Muscle layer of colon (tissue), 2 donors: ENCODE results near the gene CMTM5.
A peak's percentile ranks its signal among the peaks of the same experiment; 100 is the strongest.

Experiments used
- H3K27ac ChIP-seq: one replicate; pipeline ENCODE4 v1.7.0; 2013; ENCODE audit warnings: low read depth, mild to moderate bottlenecking, low read length, moderate library complexity
- H3K27me3 ChIP-seq, 2 donors: one replicate each; pipeline ENCODE4 v1.7.0; 2013; ENCODE audit warnings: low read length in 2 of 2, mild to moderate bottlenecking in 2 of 2; ENCODE audit not compliant: insufficient read depth in 2 of 2, control insufficient read depth in 1 of 2
- H3K36me3 ChIP-seq: one replicate; pipeline ENCODE4 v1.7.0; 2013; ENCODE audit warnings: mild to moderate bottlenecking, low read length; ENCODE audit not compliant: insufficient read depth
- H3K4me1 ChIP-seq: one replicate; pipeline ENCODE4 v1.7.0; 2013; ENCODE audit warnings: mild to moderate bottlenecking, low read length; ENCODE audit not compliant: insufficient read depth
- H3K4me3 ChIP-seq, 2 donors: one replicate each; pipeline ENCODE4 v1.7.0; 2013; ENCODE audit warnings: low read length in 2 of 2, low read depth in 1 of 2, mild to moderate bottlenecking in 1 of 2, moderate library complexity in 1 of 2
- H3K9ac ChIP-seq: one replicate; pipeline ENCODE4 v1.7.0; 2013; ENCODE audit warnings: low read length
- H3K9me3 ChIP-seq: one replicate; pipeline ENCODE4 v1.7.0; 2013; ENCODE audit warnings: mild to moderate bottlenecking, low read length
- donor health status: abdominal sarcoma.
- donor health status: Adenocarcinoma of cecum.

The CMTM5 gene

GRCh38 chr14:23370221-23370620, 6.6 kb upstream of the CMTM5 start:
- Histone ChIP-seq H3K9me3 (no peaks in the 10 kb centered on the region), H3K9ac (no peak overlapping the region), H3K36me3 (no peaks in the 10 kb centered on the region), H3K4me3 (no peak overlapping the region), H3K27me3 (peaks cover 0 to 4% of the 10 kb centered on the region in 2 donors), H3K4me1 (peaks cover 6% of the 10 kb centered on the region), H3K27ac (no peak overlapping the region)

GRCh38 chr14:23371865-23372264, 5.0 kb upstream of the CMTM5 start:
- no peak overlapping the region for H3K27ac ChIP-seq
- H3K27me3 ChIP-seq: no peaks in the 10 kb centered on the region
- no peaks in the 10 kb centered on the region for H3K9me3 ChIP-seq
- H3K9ac ChIP-seq: no peak overlapping the region
- H3K36me3 ChIP-seq: no peaks in the 10 kb centered on the region
- peaks cover 3% of the 10 kb centered on the region for H3K4me1 ChIP-seq
- no peak overlapping the region for H3K4me3 ChIP-seq

- H3K36me3 ChIP-seq: no peaks in the 10 kb centered on the region
- H3K4me1 ChIP-seq: no peaks in the 10 kb centered on the region
- no peak within 1 kb of the TSS for H3K9ac ChIP-seq
- no peaks in the 10 kb centered on the region for H3K27me3 ChIP-seq
- no peaks in the 10 kb centered on the region for H3K9me3 ChIP-seq
- no peak within 1 kb of the TSS for H3K27ac ChIP-seq
- H3K4me3 ChIP-seq: no peak within 1 kb of the TSS
These were observed 4.3 kb upstream of the CMTM5 start, which contains the start of gene IL25 for GRCh38 chr14:23372509-23372908. Gene IL25 (plus strand): TSS chr14:23372809.

- H3K4me1 ChIP-seq: no peaks in the 10 kb centered on the region
- H3K36me3 ChIP-seq: no peaks in the 10 kb centered on the region
- H3K9ac ChIP-seq: no peak overlapping the region
- no peak overlapping the region for H3K27ac ChIP-seq
- no peaks in the 10 kb centered on the region for H3K27me3 ChIP-seq
- H3K9me3 ChIP-seq: no peaks in the 10 kb centered on the region
- H3K4me3 ChIP-seq: no peak overlapping the region
These were observed 3.8 kb upstream of the CMTM5 start for GRCh38 chr14:23373041-23373440.

- Histone ChIP-seq H3K27ac (no peak overlapping the region), H3K9ac (no peak overlapping the region), H3K36me3 (no peaks in the 10 kb centered on the region), H3K4me1 (no peaks in the 10 kb centered on the region), H3K9me3 (no peaks in the 10 kb centered on the region), H3K27me3 (no peaks in the 10 kb centered on the region), H3K4me3 (no peak overlapping the region)
These were observed 1.2 kb upstream of the CMTM5 start for GRCh38 chr14:23375527-23376251.

GRCh38 chr14:23377198-23377550, 328 bp downstream of the CMTM5 start:
- Histone ChIP-seq H3K27ac (no peak overlapping the region), H3K27me3 (no peaks in the 10 kb centered on the region), H3K4me1 (no peaks in the 10 kb centered on the region), H3K36me3 (no peaks in the 10 kb centered on the region), H3K4me3 (peak overlapping the region in 1 of 2 donors; percentile 35), H3K9ac (no peak overlapping the region), H3K9me3 (no peaks in the 10 kb centered on the region)

GRCh38 chr14:23377573-23378563, 1.0 kb downstream of the CMTM5 start:
- Histone ChIP-seq H3K4me3 (no peak overlapping the region), H3K27me3 (no peaks in the 10 kb centered on the region), H3K36me3 (no peaks in the 10 kb centered on the region), H3K27ac (no peak overlapping the region), H3K9ac (no peak overlapping the region), H3K9me3 (no peaks in the 10 kb centered on the region), H3K4me1 (no peaks in the 10 kb centered on the region)

GRCh38 chr14:23378612-23379220, 1.9 kb downstream of the CMTM5 start:
- no peaks in the 10 kb centered on the region for H3K36me3 ChIP-seq
- H3K4me3 ChIP-seq: no peak overlapping the region
- H3K4me1 ChIP-seq: no peaks in the 10 kb centered on the region
- H3K27ac ChIP-seq: no peak overlapping the region
- H3K27me3 ChIP-seq: no peaks in the 10 kb centered on the region
- H3K9ac ChIP-seq: no peak overlapping the region
- no peaks in the 10 kb centered on the region for H3K9me3 ChIP-seq

GRCh38 chr14:23379366-23380196, 2.7 kb downstream of the CMTM5 start:
- H3K27me3 ChIP-seq: no peaks in the 10 kb centered on the region
- H3K9ac ChIP-seq: no peak overlapping the region
- H3K36me3 ChIP-seq: no peaks in the 10 kb centered on the region
- H3K4me1 ChIP-seq: no peaks in the 10 kb centered on the region
- no peaks in the 10 kb centered on the region for H3K9me3 ChIP-seq
- no peak overlapping the region for H3K27ac ChIP-seq
- H3K4me3 ChIP-seq: no peak overlapping the region

GRCh38 chr14:23380197-23380914, 3.5 kb downstream of the CMTM5 start:
- no peaks in the 10 kb centered on the region for H3K36me3 ChIP-seq
- no peaks in the 10 kb centered on the region for H3K9me3 ChIP-seq
- H3K27ac ChIP-seq: no peak overlapping the region
- no peaks in the 10 kb centered on the region for H3K4me1 ChIP-seq
- no peak overlapping the region for H3K9ac ChIP-seq
- H3K4me3 ChIP-seq: no peak overlapping the region
- no peaks in the 10 kb centered on the region for H3K27me3 ChIP-seq
